Glutamatergic neuron (in vitro differentiated cells): ENCODE results near the gene SPPL3. TPM values are rescaled to one million over a fixed set of nuclear protein-coding genes. Genes with fewer than 3 reads are reported as not detected.

Experiments
- DNase-seq: peaks from one replicate; pipeline ENCODE4 v3.0.0; 2022
- H3K27ac Mint-ChIP-seq: one replicate; pipeline ENCODE4 v1.8.0; 2020; ENCODE audit warnings: mild to moderate bottlenecking, mixed read lengths, inconsistent platforms; ENCODE audit not compliant: unreplicated experiment
- H3K27me3 Mint-ChIP-seq: one replicate; pipeline ENCODE4 v1.8.0; 2020; ENCODE audit warnings: mild to moderate bottlenecking, moderate library complexity, mixed read lengths, inconsistent platforms; ENCODE audit not compliant: unreplicated experiment
- H3K36me3 Mint-ChIP-seq: one replicate; pipeline ENCODE4 v1.8.0; 2020; ENCODE audit warnings: mild to moderate bottlenecking, mixed read lengths, inconsistent platforms; ENCODE audit not compliant: unreplicated experiment
- H3K4me1 Mint-ChIP-seq: one replicate; pipeline ENCODE4 v1.8.0; 2020; ENCODE audit warnings: mild to moderate bottlenecking, low read depth, mixed read lengths, inconsistent platforms; ENCODE audit not compliant: unreplicated experiment
- H3K4me3 Mint-ChIP-seq: one replicate; pipeline ENCODE4 v1.8.0; 2020; ENCODE audit warnings: mild to moderate bottlenecking, mixed read lengths, inconsistent platforms; ENCODE audit not compliant: unreplicated experiment
- H3K9me3 Mint-ChIP-seq: one replicate; pipeline ENCODE4 v1.8.0; 2020; ENCODE audit warnings: mild to moderate bottlenecking, moderate library complexity, mixed read lengths, inconsistent platforms; ENCODE audit not compliant: unreplicated experiment
- CTCF ChIP-seq: fragments of 200-600 bp; sonication (generic); IDR thresholded peaks from one replicate; pipeline ENCODE4 v1.5.0; 2021; ENCODE audit not compliant: partially characterized antibody, unreplicated experiment
- total RNA-seq: library from RNA; stranded (reverse); fragmentation: NEBNext Ultra II Directional; extraction: Animal tissue kit (Norgen Biotek cat#: 25700); gene quantifications from one replicate; pipeline ENCODE4 v1.2.1, GENCODE V29; 2021; ENCODE audit not compliant: unreplicated experiment

Gene SPPL3
- total RNA-seq, 1 donor from 2014 or later, result 53.4 TPM

- peaks cover 7% of the 10 kb centered on the region for H3K36me3 Mint-ChIP-seq
- H3K4me3 Mint-ChIP-seq, result no peak overlapping the region
- TF ChIP-seq CTCF, result no peak
- peaks cover 2% of the 10 kb centered on the region for H3K27me3 Mint-ChIP-seq
- H3K4me1 Mint-ChIP-seq, result peaks cover 13% of the 10 kb centered on the region
- H3K9me3 Mint-ChIP-seq, result peaks cover 7% of the 10 kb centered on the region
- H3K27ac Mint-ChIP-seq, result no peak overlapping the region
- no peak for DNase-seq
Observed at GRCh38 chr12:120757949-120758348, 146.2 kb downstream of the SPPL3 start.

- H3K27ac Mint-ChIP-seq, result no peak overlapping the region
- peaks cover 13% of the 10 kb centered on the region for H3K4me1 Mint-ChIP-seq
- DNase-seq, result no peak
- TF ChIP-seq CTCF, result no peak
- peaks cover 7% of the 10 kb centered on the region for H3K36me3 Mint-ChIP-seq
- peaks cover 7% of the 10 kb centered on the region for H3K9me3 Mint-ChIP-seq
- no peak overlapping the region for H3K4me3 Mint-ChIP-seq
- H3K27me3 Mint-ChIP-seq, result peaks cover 2% of the 10 kb centered on the region
Observed at GRCh38 chr12:120757226-120757742, 146.9 kb downstream of the SPPL3 start.

- TF ChIP-seq CTCF, result no peak
- peaks cover 7% of the 10 kb centered on the region for H3K36me3 Mint-ChIP-seq
- H3K27me3 Mint-ChIP-seq, result peaks cover 2% of the 10 kb centered on the region
- DNase-seq, result no peak
- peaks cover 11% of the 10 kb centered on the region for H3K4me1 Mint-ChIP-seq
- H3K27ac Mint-ChIP-seq, result no peak overlapping the region
- H3K9me3 Mint-ChIP-seq, result peaks cover 7% of the 10 kb centered on the region
- H3K4me3 Mint-ChIP-seq, result no peak overlapping the region
Observed at GRCh38 chr12:120755269-120755668, 148.9 kb downstream of the SPPL3 start.

- Mint-ChIP-seq H3K36me3 (peaks cover 7% of the 10 kb centered on the region), H3K4me1 (peaks cover 7% of the 10 kb centered on the region), H3K9me3 (peaks cover 7% of the 10 kb centered on the region), H3K27ac (no peak overlapping the region), H3K4me3 (no peak overlapping the region), H3K27me3 (peaks cover 2% of the 10 kb centered on the region)
- DNase-seq, result no peak
- TF ChIP-seq CTCF, result no peak
Observed at GRCh38 chr12:120754792-120755191, 149.4 kb downstream of the SPPL3 start.

GRCh38 chr12:120751389-120751788, 152.8 kb downstream of the SPPL3 start:
- H3K27ac Mint-ChIP-seq, result no peak overlapping the region
- H3K4me1 Mint-ChIP-seq, result no peaks in the 10 kb centered on the region
- peaks cover 2% of the 10 kb centered on the region for H3K27me3 Mint-ChIP-seq
- H3K36me3 Mint-ChIP-seq, result peaks cover 7% of the 10 kb centered on the region
- H3K4me3 Mint-ChIP-seq, result no peak overlapping the region
- TF ChIP-seq CTCF, result no peak
- DNase-seq, result no peak
- peaks cover 6% of the 10 kb centered on the region for H3K9me3 Mint-ChIP-seq
